HL-60 (cell line): Measurements from ENCODE around the gene TET3.

Source experiments
- POLR2AphosphoS5 ChIP-seq: IDR thresholded peaks from 2 replicates; pipeline ENCODE4 v1.6.1; 2012; ENCODE audit warnings: low read depth
- TF ChIP-seq, protein P1 (sequence below): IDR thresholded peaks from one replicate; pipeline ENCODE4 v1.5.1; 2011; ENCODE audit warnings: low read length, control low read depth, inconsistent platforms; ENCODE audit not compliant: insufficient read depth

DNA sequence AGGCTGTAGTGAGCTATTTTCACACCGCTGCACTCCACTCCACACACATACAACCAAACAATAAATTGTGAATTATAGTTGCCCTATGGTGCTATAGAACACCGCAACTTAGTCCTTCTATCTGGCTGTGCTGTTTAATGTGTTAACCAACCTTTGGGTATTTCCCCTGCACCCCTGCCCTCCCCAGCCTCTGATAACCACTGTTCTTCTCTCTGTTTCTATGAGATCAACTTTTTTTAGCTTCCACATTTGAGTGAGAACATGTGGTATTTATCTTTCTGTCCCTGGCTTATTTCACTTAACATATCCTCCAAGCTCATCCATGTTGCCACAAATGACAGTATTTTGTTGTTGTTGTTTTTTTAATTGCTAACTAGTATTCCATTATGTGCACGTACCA is 32.5 kb downstream of the TET3 start:
- TF ChIP-seq, protein P1, sequence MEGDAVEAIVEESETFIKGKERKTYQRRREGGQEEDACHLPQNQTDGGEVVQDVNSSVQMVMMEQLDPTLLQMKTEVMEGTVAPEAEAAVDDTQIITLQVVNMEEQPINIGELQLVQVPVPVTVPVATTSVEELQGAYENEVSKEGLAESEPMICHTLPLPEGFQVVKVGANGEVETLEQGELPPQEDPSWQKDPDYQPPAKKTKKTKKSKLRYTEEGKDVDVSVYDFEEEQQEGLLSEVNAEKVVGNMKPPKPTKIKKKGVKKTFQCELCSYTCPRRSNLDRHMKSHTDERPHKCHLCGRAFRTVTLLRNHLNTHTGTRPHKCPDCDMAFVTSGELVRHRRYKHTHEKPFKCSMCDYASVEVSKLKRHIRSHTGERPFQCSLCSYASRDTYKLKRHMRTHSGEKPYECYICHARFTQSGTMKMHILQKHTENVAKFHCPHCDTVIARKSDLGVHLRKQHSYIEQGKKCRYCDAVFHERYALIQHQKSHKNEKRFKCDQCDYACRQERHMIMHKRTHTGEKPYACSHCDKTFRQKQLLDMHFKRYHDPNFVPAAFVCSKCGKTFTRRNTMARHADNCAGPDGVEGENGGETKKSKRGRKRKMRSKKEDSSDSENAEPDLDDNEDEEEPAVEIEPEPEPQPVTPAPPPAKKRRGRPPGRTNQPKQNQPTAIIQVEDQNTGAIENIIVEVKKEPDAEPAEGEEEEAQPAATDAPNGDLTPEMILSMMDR: no peak
- TF ChIP-seq POLR2AphosphoS5: no peak
